Putamen (tissue), 1 donor: ENCODE results near the gene TIA1.
"Not testable (repeated sequence)": the region's sequence is repeated elsewhere in the genome, so short reads cannot be mapped to it uniquely, and the experiment has no call there.

ENCODE experiments used
- DNase-seq: peaks from one replicate; pipeline ENCODE4 v3.0.0-alpha.2; 2016; ENCODE audit warnings: low spot score

TIA1 gene

GRCh38 chr2:70248181-70248847 is at the start of gene TIA1:
Gene TIA1 (minus strand): TSS chr2:70248628. CDS start chr2:70248430, 198 bp downstream.
- DNase-seq: peak; percentile 95

- not testable (repeated sequence) for DNase-seq
These were observed 49.4 kb upstream of the TIA1 start for GRCh38 chr2:70297828-70298227.

GRCh38 chr2:70283500-70284191 is 35.2 kb upstream of the TIA1 start:
- DNase-seq: no peak

- DNase-seq: no peak
These were observed 34.0 kb upstream of the TIA1 start for GRCh38 chr2:70282439-70282838.

- DNase-seq: no peak
These were observed 31.9 kb upstream of the TIA1 start for GRCh38 chr2:70280242-70280798.

GRCh38 chr2:70270323-70270722 is 21.9 kb upstream of the TIA1 start:
- DNase-seq: no peak

GRCh38 chr2:70269422-70270302 is 21.2 kb upstream of the TIA1 start:
- not testable (repeated sequence) for DNase-seq

GRCh38 chr2:70266925-70267324 is 18.5 kb upstream of the TIA1 start:
- not testable (repeated sequence) for DNase-seq

- no peak for DNase-seq
These were observed 13.1 kb upstream of the TIA1 start for GRCh38 chr2:70261501-70261900.

- DNase-seq: peak; percentile 45
These were observed 10.1 kb upstream of the TIA1 start for GRCh38 chr2:70258532-70258875.

- DNase-seq: no peak
These were observed 7.3 kb upstream of the TIA1 start for GRCh38 chr2:70255637-70256314.

GRCh38 chr2:70250434-70250833 is 2.0 kb upstream of the TIA1 start:
- no peak for DNase-seq

- DNase-seq: peak; percentile 28
These were observed 856 bp downstream of the TIA1 start for GRCh38 chr2:70247364-70248180.

GRCh38 chr2:70243806-70244584 is 4.4 kb downstream of the TIA1 start:
- DNase-seq: no peak

- DNase-seq: no peak
These were observed 5.9 kb downstream of the TIA1 start for GRCh38 chr2:70242552-70242951.

- DNase-seq: no peak
These were observed 7.1 kb downstream of the TIA1 start for GRCh38 chr2:70241340-70241739.

- no peak for DNase-seq
These were observed 7.8 kb downstream of the TIA1 start for GRCh38 chr2:70240599-70240998.

- DNase-seq: no peak
These were observed 14.5 kb downstream of the TIA1 start for GRCh38 chr2:70233926-70234325.

- DNase-seq: no peak
These were observed 21.6 kb downstream of the TIA1 start for GRCh38 chr2:70226781-70227180.

- not testable (repeated sequence) for DNase-seq
These were observed 25.1 kb downstream of the TIA1 start for GRCh38 chr2:70223305-70223704.
